GM23338 (cell line): Measurements from ENCODE around the gene IPCEF1. TPM values are rescaled to one million over a fixed set of nuclear protein-coding genes. Genes with fewer than 3 reads are reported as not detected.

Experiments used
- ATAC-seq: fragments of 200-7000 bp; cut with Tn5 transposase; 3 replicates; pipeline ENCODE4 v1.9.1; 2020
- DNase-seq: peaks from one replicate; pipeline ENCODE4 v3.0.0-alpha.2; 2015; ENCODE audit warnings: low spot score
- H2AFZ ChIP-seq: fragments of 200-600 bp; sonication (generic); 2 replicates; pipeline ENCODE4 v1.8.0; 2016; ENCODE audit warnings: antibody characterized with exemption, mild to moderate bottlenecking, moderate library complexity
- H3F3A ChIP-seq: fragments of 200-600 bp; sonication (generic); replicated peaks from 2 replicates; pipeline ENCODE4 v1.8.0; 2017; ENCODE audit warnings: antibody characterized with exemption, mixed run types, low read depth
- H3K27ac ChIP-seq: fragments of 200-600 bp; sonication (generic); 2 replicates; pipeline ENCODE4 v1.6.1; 2016; ENCODE audit warnings: low read depth
- H3K27me3 ChIP-seq: fragments of 200-600 bp; sonication (generic); 2 replicates; pipeline ENCODE4 v1.8.0; 2016; ENCODE audit warnings: mild to moderate bottlenecking, mixed run types, moderate library complexity; ENCODE audit not compliant: insufficient read depth
- H3K36me3 ChIP-seq: fragments of 200-600 bp; sonication (generic); 2 replicates; pipeline ENCODE4 v1.8.0; 2016; ENCODE audit warnings: mild to moderate bottlenecking; ENCODE audit not compliant: insufficient read depth
- H3K4me1 ChIP-seq: fragments of 200-600 bp; sonication (generic); 2 replicates; pipeline ENCODE4 v1.8.0; 2016; ENCODE audit warnings: mild to moderate bottlenecking, moderate library complexity; ENCODE audit not compliant: insufficient read depth
- H3K4me2 ChIP-seq: fragments of 200-600 bp; sonication (generic); 2 replicates; pipeline ENCODE4 v1.7.1; 2017; ENCODE audit warnings: mixed run types
- H3K4me3 ChIP-seq: fragments of 200-600 bp; sonication (generic); 2 replicates; pipeline ENCODE4 v1.6.1; 2016; ENCODE audit warnings: mixed run types
- H3K79me2 ChIP-seq: fragments of 200-600 bp; sonication (generic); replicated peaks from 2 replicates; pipeline ENCODE4 v1.8.0; 2017; ENCODE audit warnings: mild to moderate bottlenecking; ENCODE audit not compliant: insufficient read depth
- H3K9me2 ChIP-seq: fragments of 200-600 bp; sonication (generic); 2 replicates; pipeline ENCODE4 v1.8.0; 2017; ENCODE audit not compliant: insufficient read depth
- H4K20me1 ChIP-seq: fragments of 200-600 bp; sonication (generic); replicated peaks from 2 replicates; pipeline ENCODE4 v1.8.0; 2017; ENCODE audit warnings: mild to moderate bottlenecking; ENCODE audit not compliant: insufficient read depth
- H3K27ac Mint-ChIP-seq: 2 replicates; pipeline ENCODE4 v1.8.0; 2020; ENCODE audit warnings: inconsistent platforms, mild to moderate bottlenecking, moderate library complexity, mixed read lengths
- H3K27me3 Mint-ChIP-seq: 3 replicates; pipeline ENCODE4 v1.8.0; 2022; ENCODE audit warnings: low read depth, mild to moderate bottlenecking, moderate library complexity, mixed read lengths, inconsistent platforms; ENCODE audit not compliant: insufficient read depth, poor library complexity
- H3K36me3 Mint-ChIP-seq: 3 replicates; pipeline ENCODE4 v1.8.0; 2021; ENCODE audit warnings: low read depth, mild to moderate bottlenecking, inconsistent platforms, moderate library complexity, mixed read lengths
- H3K4me1 Mint-ChIP-seq: 3 replicates; pipeline ENCODE4 v1.8.0; 2020; ENCODE audit warnings: mild to moderate bottlenecking, inconsistent platforms, mixed read lengths
- H3K4me3 Mint-ChIP-seq: 3 replicates; pipeline ENCODE4 v1.8.0; 2021; ENCODE audit warnings: moderate library complexity, mild to moderate bottlenecking, inconsistent platforms, mixed read lengths
- H3K9me3 Mint-ChIP-seq: 3 replicates; pipeline ENCODE4 v1.8.0; 2020; ENCODE audit warnings: moderate library complexity, mild to moderate bottlenecking, inconsistent platforms, mixed read lengths
- CREB1 ChIP-seq: fragments of 250-450 bp; sonication (Bioruptor Pico); IDR thresholded peaks from 2 replicates; pipeline ENCODE4 v1.5.0; 2020; ENCODE audit warnings: low read depth, mild to moderate bottlenecking, moderate library complexity
- NANOG ChIP-seq: IDR thresholded peaks from 2 replicates; pipeline ENCODE4 v1.6.1; 2016; ENCODE audit warnings: antibody characterized with exemption, borderline replicate concordance
- polyA plus RNA-seq: library from polyadenylated mRNA; unstranded; fragments of >200 nt; fragmentation: Nextera tagmentation; extraction: Ambion mirVana; gene quantifications from 2 replicates; pipeline ENCODE4 v1.2.1, GENCODE V29; 2016
- total RNA-seq: library from RNA; depleted of rRNA; stranded (reverse); fragments of >200 nt; shearing (Covaris generic); gene quantifications from 2 replicates; pipeline ENCODE4 v1.2.3, GENCODE V29; 2014
- TF ChIP-seq, protein P1 (sequence below): IDR thresholded peaks from 2 replicates; pipeline ENCODE4 v1.6.1; 2016; ENCODE audit warnings: antibody characterized with exemption
- TF ChIP-seq, protein P2 (sequence below): IDR thresholded peaks from one replicate; pipeline ENCODE4 v1.6.1; 2018; ENCODE audit warnings: antibody characterized with exemption; ENCODE audit not compliant: unreplicated experiment
- TF ChIP-seq, protein P3 (sequence below): fragments of 250-450 bp; sonication (Bioruptor Pico); IDR thresholded peaks from 2 replicates; pipeline ENCODE4 v1.5.0; 2020; ENCODE audit warnings: mild to moderate bottlenecking, moderate library complexity

IPCEF1 gene
- total and polyA plus RNA-seq, 2 experiments from 2014 or later: 0.15 to 1.8 TPM

DNA sequence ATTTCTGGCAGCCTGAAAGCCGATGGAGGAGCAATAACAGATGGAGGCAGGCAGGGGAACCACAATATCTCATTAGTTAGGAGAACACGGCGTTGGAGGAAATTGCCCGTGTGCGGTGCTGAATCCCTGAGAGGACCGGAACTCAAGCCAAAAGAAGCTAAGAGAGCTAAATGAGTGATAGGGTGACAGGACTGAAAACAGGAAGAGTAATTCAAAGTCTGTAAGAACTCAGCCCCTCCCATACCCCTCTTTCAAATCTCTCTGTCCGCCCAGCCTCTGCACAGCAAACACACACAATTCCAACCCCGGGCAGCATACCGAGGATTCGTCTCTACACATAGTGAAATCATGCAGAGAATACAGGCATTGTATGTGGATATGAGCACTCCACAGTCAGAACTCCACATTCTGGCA, 2.6 kb upstream of the IPCEF1 start (continued):
- TF ChIP-seq, protein P1, sequence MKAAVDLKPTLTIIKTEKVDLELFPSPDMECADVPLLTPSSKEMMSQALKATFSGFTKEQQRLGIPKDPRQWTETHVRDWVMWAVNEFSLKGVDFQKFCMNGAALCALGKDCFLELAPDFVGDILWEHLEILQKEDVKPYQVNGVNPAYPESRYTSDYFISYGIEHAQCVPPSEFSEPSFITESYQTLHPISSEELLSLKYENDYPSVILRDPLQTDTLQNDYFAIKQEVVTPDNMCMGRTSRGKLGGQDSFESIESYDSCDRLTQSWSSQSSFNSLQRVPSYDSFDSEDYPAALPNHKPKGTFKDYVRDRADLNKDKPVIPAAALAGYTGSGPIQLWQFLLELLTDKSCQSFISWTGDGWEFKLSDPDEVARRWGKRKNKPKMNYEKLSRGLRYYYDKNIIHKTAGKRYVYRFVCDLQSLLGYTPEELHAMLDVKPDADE: no peak
- TF ChIP-seq, protein P2, sequence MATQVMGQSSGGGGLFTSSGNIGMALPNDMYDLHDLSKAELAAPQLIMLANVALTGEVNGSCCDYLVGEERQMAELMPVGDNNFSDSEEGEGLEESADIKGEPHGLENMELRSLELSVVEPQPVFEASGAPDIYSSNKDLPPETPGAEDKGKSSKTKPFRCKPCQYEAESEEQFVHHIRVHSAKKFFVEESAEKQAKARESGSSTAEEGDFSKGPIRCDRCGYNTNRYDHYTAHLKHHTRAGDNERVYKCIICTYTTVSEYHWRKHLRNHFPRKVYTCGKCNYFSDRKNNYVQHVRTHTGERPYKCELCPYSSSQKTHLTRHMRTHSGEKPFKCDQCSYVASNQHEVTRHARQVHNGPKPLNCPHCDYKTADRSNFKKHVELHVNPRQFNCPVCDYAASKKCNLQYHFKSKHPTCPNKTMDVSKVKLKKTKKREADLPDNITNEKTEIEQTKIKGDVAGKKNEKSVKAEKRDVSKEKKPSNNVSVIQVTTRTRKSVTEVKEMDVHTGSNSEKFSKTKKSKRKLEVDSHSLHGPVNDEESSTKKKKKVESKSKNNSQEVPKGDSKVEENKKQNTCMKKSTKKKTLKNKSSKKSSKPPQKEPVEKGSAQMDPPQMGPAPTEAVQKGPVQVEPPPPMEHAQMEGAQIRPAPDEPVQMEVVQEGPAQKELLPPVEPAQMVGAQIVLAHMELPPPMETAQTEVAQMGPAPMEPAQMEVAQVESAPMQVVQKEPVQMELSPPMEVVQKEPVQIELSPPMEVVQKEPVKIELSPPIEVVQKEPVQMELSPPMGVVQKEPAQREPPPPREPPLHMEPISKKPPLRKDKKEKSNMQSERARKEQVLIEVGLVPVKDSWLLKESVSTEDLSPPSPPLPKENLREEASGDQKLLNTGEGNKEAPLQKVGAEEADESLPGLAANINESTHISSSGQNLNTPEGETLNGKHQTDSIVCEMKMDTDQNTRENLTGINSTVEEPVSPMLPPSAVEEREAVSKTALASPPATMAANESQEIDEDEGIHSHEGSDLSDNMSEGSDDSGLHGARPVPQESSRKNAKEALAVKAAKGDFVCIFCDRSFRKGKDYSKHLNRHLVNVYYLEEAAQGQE: no peak

DNA sequence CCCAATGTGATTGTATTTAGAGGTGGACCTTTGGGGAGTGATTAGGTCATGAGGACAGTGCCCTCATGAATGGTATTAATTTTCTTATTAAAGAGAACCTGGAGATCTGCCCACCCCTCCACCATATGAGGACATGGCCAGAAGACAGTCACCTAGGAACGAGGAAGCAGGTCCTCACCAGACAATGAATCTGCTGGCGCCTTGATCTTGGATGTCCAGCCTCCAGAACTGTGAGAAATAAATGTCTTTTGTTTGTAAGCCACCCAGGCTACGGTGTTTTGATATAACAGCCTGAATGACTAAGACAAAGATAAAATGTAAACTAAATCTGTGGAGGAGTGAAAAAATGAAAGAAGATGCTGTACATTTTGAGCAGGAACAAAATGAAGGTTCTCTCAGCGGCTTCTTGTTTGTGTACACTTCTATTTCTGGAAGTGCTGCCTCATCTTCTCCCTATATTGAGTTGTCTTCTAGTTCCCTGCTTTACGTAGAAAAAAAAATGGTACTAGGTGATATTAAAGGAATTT, 1.5 kb upstream of the IPCEF1 start:
- Mint-ChIP-seq H3K27me3 (no peaks in the 10 kb centered on the region), H3K9me3 (no peaks in the 10 kb centered on the region), H3K27ac (no peak overlapping the region; the same call in 1 of the 2 replicates), H3K36me3 (no peaks in the 10 kb centered on the region), H3K4me3 (no peak overlapping the region), H3K4me1 (no peaks in the 10 kb centered on the region; the same call in 2 of the 3 replicates)
- Histone ChIP-seq H3K27ac (no peak overlapping the region), H3K4me3 (no peak overlapping the region), H3K9me2 (no peaks in the 10 kb centered on the region), H3K27me3 (no peaks in the 10 kb centered on the region), H3K36me3 (no peaks in the 10 kb centered on the region), H4K20me1 (no peaks in the 10 kb centered on the region), H3K79me2 (no peaks in the 10 kb centered on the region), H3K4me1 (no peaks in the 10 kb centered on the region), H2AFZ (no peak overlapping the region), H3F3A (no peaks in the 10 kb centered on the region), H3K4me2 (no peak overlapping the region)
- TF ChIP-seq, protein P3, sequence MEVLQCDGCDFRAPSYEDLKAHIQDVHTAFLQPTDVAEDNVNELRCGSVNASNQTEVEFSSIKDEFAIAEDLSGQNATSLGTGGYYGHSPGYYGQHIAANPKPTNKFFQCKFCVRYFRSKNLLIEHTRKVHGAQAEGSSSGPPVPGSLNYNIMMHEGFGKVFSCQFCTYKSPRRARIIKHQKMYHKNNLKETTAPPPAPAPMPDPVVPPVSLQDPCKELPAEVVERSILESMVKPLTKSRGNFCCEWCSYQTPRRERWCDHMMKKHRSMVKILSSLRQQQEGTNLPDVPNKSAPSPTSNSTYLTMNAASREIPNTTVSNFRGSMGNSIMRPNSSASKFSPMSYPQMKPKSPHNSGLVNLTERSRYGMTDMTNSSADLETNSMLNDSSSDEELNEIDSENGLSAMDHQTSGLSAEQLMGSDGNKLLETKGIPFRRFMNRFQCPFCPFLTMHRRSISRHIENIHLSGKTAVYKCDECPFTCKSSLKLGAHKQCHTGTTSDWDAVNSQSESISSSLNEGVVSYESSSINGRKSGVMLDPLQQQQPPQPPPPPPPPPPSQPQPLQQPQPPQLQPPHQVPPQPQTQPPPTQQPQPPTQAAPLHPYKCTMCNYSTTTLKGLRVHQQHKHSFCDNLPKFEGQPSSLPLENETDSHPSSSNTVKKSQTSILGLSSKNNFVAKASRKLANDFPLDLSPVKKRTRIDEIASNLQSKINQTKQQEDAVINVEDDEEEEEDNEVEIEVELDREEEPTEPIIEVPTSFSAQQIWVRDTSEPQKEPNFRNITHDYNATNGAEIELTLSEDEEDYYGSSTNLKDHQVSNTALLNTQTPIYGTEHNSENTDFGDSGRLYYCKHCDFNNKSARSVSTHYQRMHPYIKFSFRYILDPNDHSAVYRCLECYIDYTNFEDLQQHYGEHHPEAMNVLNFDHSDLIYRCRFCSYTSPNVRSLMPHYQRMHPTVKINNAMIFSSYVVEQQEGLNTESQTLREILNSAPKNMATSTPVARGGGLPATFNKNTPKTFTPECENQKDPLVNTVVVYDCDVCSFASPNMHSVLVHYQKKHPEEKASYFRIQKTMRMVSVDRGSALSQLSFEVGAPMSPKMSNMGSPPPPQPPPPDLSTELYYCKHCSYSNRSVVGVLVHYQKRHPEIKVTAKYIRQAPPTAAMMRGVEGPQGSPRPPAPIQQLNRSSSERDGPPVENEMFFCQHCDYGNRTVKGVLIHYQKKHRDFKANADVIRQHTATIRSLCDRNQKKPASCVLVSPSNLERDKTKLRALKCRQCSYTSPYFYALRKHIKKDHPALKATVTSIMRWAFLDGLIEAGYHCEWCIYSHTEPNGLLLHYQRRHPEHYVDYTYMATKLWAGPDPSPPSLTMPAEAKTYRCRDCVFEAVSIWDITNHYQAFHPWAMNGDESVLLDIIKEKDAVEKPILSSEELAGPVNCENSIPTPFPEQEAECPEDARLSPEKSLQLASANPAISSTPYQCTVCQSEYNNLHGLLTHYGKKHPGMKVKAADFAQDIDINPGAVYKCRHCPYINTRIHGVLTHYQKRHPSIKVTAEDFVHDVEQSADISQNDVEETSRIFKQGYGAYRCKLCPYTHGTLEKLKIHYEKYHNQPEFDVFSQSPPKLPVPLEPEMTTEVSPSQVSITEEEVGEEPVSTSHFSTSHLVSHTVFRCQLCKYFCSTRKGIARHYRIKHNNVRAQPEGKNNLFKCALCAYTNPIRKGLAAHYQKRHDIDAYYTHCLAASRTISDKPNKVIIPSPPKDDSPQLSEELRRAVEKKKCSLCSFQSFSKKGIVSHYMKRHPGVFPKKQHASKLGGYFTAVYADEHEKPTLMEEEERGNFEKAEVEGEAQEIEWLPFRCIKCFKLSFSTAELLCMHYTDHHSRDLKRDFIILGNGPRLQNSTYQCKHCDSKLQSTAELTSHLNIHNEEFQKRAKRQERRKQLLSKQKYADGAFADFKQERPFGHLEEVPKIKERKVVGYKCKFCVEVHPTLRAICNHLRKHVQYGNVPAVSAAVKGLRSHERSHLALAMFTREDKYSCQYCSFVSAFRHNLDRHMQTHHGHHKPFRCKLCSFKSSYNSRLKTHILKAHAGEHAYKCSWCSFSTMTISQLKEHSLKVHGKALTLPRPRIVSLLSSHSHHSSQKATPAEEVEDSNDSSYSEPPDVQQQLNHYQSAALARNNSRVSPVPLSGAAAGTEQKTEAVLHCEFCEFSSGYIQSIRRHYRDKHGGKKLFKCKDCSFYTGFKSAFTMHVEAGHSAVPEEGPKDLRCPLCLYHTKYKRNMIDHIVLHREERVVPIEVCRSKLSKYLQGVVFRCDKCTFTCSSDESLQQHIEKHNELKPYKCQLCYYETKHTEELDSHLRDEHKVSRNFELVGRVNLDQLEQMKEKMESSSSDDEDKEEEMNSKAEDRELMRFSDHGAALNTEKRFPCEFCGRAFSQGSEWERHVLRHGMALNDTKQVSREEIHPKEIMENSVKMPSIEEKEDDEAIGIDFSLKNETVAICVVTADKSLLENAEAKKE (CRISPR knock-in tag): no peak
- TF ChIP-seq CREB1 (CRISPR knock-in tag) (no peak), NANOG (no peak)
- TF ChIP-seq, protein P2: no peak
- ATAC-seq: no peak
- DNase-seq: no peak
